Retina (tissue), 1 donor: ENCODE results near the gene CDH20.
"Not testable (repeated sequence)": the region's sequence is repeated elsewhere in the genome, so short reads cannot be mapped to it uniquely, and the experiment has no call there.

Source experiments
- DNase-seq: peaks from one replicate; pipeline ENCODE4 v3.0.0-alpha.2; 2016

CDH20 gene

GRCh38 chr18:61350578-61350977, 17.3 kb downstream of the CDH20 start:
- no peak for DNase-seq

GRCh38 chr18:61352059-61352458, 18.8 kb downstream of the CDH20 start:
- no peak for DNase-seq

GRCh38 chr18:61352611-61353010, 19.4 kb downstream of the CDH20 start:
- no peak for DNase-seq

- no peak for DNase-seq
Observed at GRCh38 chr18:61360404-61361383, 27.5 kb downstream of the CDH20 start.

GRCh38 chr18:61362511-61362910, 29.3 kb downstream of the CDH20 start:
- no peak for DNase-seq

GRCh38 chr18:61364953-61365352, 31.7 kb downstream of the CDH20 start:
- DNase-seq, result no peak

- no peak for DNase-seq
Observed at GRCh38 chr18:61368001-61368400, 34.8 kb downstream of the CDH20 start.

- not testable (repeated sequence) for DNase-seq
Observed at GRCh38 chr18:61369671-61370070, 36.4 kb downstream of the CDH20 start.

GRCh38 chr18:61371111-61371510, 37.9 kb downstream of the CDH20 start:
- peak; percentile 22 for DNase-seq

GRCh38 chr18:61379827-61380226, 46.6 kb downstream of the CDH20 start:
- no peak for DNase-seq

- DNase-seq, result no peak
Observed at GRCh38 chr18:61388010-61388409, 54.8 kb downstream of the CDH20 start.

- no peak for DNase-seq
Observed at GRCh38 chr18:61394983-61395382, 61.8 kb downstream of the CDH20 start.

- DNase-seq, result no peak
Observed at GRCh38 chr18:61397222-61397621, 64.0 kb downstream of the CDH20 start.

GRCh38 chr18:61398961-61399705, 65.9 kb downstream of the CDH20 start:
- no peak for DNase-seq

GRCh38 chr18:61400016-61400635, 66.9 kb downstream of the CDH20 start:
- peak; percentile 21 for DNase-seq

GRCh38 chr18:61400716-61401115, 67.5 kb downstream of the CDH20 start:
- DNase-seq, result no peak

- no peak for DNase-seq
Observed at GRCh38 chr18:61402726-61403125, 69.5 kb downstream of the CDH20 start.

GRCh38 chr18:61413396-61413795, 80.2 kb downstream of the CDH20 start:
- DNase-seq, result peak; percentile 32

- DNase-seq, result peak; percentile 29
Observed at GRCh38 chr18:61414086-61414485, 80.9 kb downstream of the CDH20 start.

GRCh38 chr18:61419763-61420162, 86.5 kb downstream of the CDH20 start:
- DNase-seq, result no peak

GRCh38 chr18:61420218-61420885, 87.1 kb downstream of the CDH20 start:
- DNase-seq, result peak; percentile 36

- peak; percentile 26 for DNase-seq
Observed at GRCh38 chr18:61426492-61427053, 93.3 kb downstream of the CDH20 start.
